ENCODE data around the gene FURIN. TPM values are rescaled to one million over a fixed set of nuclear protein-coding genes. Genes with fewer than 3 reads are reported as not detected.
A peak's percentile ranks its signal among the peaks of the same experiment; 100 is the strongest.
"Not testable (repeated sequence)": the region's sequence is repeated elsewhere in the genome, so short reads cannot be mapped to it uniquely, and the experiment has no call there.

FURIN gene
- total RNA-seq, 1 experiment from 2014 or later: 92.8 TPM

- Histone ChIP-seq H3K27ac (peak overlapping the region; percentile 95), H3K36me3 (peaks cover 30% of the 10 kb centered on the region), H3K9me3 (replicated peaks) (no peaks in the 10 kb centered on the region), H3K4me3 (no peak overlapping the region; the same call in 1 of the 2 replicates), H3K27me3 (replicated peaks) (no peaks in the 10 kb centered on the region), H3K4me1 (replicated peaks) (peaks cover 69% of the 10 kb centered on the region)
- peak; percentile 98 for DNase-seq (ENCODE audit: low read depth in 1 of 2, low spot score in 2 of 2)
Observed at GRCh38 chr15:90869601-90870353, 1.4 kb downstream of the FURIN start.

- Histone ChIP-seq H3K9me3 (replicated peaks) (no peaks in the 10 kb centered on the region), H3K36me3 (peaks cover 35% of the 10 kb centered on the region), H3K27me3 (replicated peaks) (no peaks in the 10 kb centered on the region), H3K4me1 (replicated peaks) (peaks cover 69% of the 10 kb centered on the region), H3K4me3 (peak overlapping the region; percentile 80), H3K27ac (peak overlapping the region; percentile 95)
- peak in 1 of 2 experiments; percentile 76 for DNase-seq (ENCODE audit: low read depth in 1 of 2, low spot score in 2 of 2)
Observed at GRCh38 chr15:90870354-90871138, 2.2 kb downstream of the FURIN start.

DNA sequence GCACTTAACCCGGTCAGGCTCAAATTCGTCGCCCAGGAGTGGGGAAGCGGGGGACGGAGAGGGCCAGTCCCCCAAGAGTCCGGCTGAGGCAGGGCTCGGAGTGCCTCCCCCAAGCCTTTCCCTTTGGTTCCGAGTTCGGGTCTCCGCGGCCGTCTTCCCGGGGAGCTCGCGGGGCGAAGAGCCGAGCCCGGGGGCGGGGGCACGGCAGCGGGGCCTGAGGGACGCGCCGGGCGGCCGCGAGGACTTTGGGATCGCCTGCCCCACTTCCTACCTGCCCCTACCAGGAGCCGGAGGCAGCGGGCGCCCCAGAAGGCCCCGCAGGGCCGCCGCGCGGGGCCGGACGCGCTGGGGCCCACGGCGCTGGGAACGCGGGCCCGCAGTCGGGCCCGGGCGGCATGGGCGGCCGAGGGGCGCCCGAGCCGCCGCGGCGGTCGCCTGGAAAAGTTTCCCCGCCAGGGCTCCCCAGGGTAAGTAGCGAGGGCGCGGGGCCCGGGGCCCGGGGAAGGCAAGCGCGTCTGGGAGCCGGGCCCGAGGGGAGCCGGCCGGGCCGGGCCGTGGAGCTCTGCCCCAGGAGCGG lies 2.8 kb downstream of the FURIN start:
- H3K9me3 ChIP-seq (replicated peaks): no peaks in the 10 kb centered on the region
- H3K27ac ChIP-seq: peak overlapping the region; percentile 95
- peak overlapping the region; percentile 80 for H3K4me3 ChIP-seq
- H3K4me1 ChIP-seq (replicated peaks): peaks cover 69% of the 10 kb centered on the region
- no peak for DNase-seq (ENCODE audit: low read depth in 1 of 2, low spot score in 2 of 2)
- no peaks in the 10 kb centered on the region for H3K27me3 ChIP-seq (replicated peaks)
- H3K36me3 ChIP-seq: peaks cover 42% of the 10 kb centered on the region

DNA sequence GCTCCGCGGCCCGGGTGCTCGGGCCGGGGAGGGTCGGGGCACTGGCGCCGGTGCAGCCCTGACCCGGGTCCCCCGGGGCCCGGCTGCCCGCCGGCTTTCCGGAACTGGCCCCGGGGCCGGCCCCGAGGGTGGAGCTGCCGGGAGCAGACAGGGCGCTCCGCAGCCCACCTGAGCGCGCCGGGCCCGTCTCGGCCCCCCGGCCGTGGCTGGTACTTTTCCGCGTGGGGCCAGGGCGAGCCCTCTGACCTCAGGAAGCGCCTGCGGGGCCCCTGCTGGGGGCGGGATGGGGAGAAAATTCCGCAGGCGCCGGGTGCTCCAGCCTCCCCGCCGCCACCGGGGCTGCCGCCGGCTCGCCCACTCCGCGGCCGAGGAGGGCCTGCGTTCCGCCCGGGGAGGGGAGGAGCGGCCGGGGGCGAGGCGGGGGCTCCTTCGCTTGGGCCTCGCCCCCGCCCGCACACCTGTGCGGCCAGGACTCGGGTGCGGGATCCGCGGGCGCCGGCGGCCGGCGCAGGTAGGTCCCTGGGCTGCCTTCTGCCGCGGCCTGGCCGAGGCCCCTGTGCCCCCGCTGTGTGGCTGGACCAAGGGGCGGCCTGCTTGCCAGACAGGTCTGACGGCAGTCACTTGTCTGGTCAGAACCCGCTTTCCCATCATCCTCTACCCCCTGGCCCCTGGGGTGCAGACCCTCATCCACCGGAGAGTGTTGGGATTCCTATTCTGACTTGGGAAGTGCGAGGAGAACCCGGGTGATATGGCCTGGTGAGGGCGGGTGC lies 3.5 kb downstream of the FURIN start:
- Histone ChIP-seq H3K27me3 (replicated peaks) (no peaks in the 10 kb centered on the region), H3K4me1 (replicated peaks) (peaks cover 69% of the 10 kb centered on the region), H3K4me3 (peak overlapping the region; percentile 80), H3K9me3 (replicated peaks) (no peaks in the 10 kb centered on the region), H3K36me3 (peaks cover 49% of the 10 kb centered on the region), H3K27ac (peak overlapping the region; percentile 95)
- DNase-seq (ENCODE audit: low read depth in 1 of 2, low spot score in 2 of 2): peak in 1 of 2 experiments; percentile 56

DNA sequence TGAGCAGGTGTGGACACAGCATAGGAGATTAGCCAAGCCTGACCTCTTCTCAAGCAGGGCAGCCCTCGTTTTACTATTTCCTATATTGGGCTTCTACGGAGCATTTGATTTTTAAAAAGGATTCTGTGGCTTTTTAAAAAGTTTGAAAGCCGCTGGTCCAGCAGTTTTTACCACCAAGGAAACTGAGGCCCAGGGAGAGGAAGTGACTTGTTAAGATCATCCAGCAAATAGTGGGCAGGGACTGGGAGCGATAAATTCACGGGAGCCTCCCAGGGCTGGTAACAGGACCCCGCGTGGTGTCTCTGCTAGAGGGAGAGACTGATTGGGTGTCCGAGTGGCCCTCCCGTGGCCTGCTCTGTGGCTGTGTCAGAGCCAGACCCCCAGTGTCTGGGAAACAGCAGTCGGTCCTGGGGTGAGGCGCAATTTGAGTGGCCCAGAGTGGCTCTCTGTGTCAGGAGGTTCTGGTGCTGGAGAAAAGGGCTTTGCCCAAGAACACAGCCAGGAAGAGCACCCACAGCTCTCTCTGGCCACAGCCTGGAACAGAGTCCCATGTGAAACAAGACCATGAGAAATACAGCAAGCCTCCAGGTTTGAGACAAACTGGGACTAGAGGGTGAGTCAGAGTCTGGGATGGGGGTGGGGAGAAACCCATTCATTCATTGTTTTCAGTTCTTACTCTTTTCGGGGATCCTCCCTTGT lies 4.2 kb downstream of the FURIN start:
- Histone ChIP-seq H3K4me3 (peak overlapping the region; percentile 80), H3K9me3 (replicated peaks) (no peaks in the 10 kb centered on the region), H3K27ac (peak overlapping the region; percentile 95), H3K27me3 (replicated peaks) (no peaks in the 10 kb centered on the region), H3K36me3 (peaks cover 56% of the 10 kb centered on the region), H3K4me1 (replicated peaks) (peaks cover 62% of the 10 kb centered on the region)
- DNase-seq (ENCODE audit: low read depth in 1 of 2, low spot score in 2 of 2): peak; percentile 80 to 90

- peak overlapping the region; percentile 80 for H3K4me3 ChIP-seq
- no peak for DNase-seq (ENCODE audit: low read depth in 1 of 2, low spot score in 2 of 2)
- H3K27me3 ChIP-seq (replicated peaks): no peaks in the 10 kb centered on the region
- peaks cover 65% of the 10 kb centered on the region for H3K36me3 ChIP-seq
- peaks cover 52% of the 10 kb centered on the region for H3K4me1 ChIP-seq (replicated peaks)
- no peaks in the 10 kb centered on the region for H3K9me3 ChIP-seq (replicated peaks)
- H3K27ac ChIP-seq: peak overlapping the region; percentile 95
Observed at GRCh38 chr15:90873488-90873997, 5.2 kb downstream of the FURIN start.

- Histone ChIP-seq H3K9me3 (replicated peaks) (no peaks in the 10 kb centered on the region), H3K4me3 (no peak overlapping the region), H3K27ac (no peak overlapping the region), H3K4me1 (replicated peaks) (peaks cover 47% of the 10 kb centered on the region), H3K27me3 (replicated peaks) (no peaks in the 10 kb centered on the region), H3K36me3 (peaks cover 71% of the 10 kb centered on the region)
- no peak for DNase-seq (ENCODE audit: low read depth in 1 of 2, low spot score in 2 of 2)
Observed at GRCh38 chr15:90873998-90874605, 5.7 kb downstream of the FURIN start.

DNA sequence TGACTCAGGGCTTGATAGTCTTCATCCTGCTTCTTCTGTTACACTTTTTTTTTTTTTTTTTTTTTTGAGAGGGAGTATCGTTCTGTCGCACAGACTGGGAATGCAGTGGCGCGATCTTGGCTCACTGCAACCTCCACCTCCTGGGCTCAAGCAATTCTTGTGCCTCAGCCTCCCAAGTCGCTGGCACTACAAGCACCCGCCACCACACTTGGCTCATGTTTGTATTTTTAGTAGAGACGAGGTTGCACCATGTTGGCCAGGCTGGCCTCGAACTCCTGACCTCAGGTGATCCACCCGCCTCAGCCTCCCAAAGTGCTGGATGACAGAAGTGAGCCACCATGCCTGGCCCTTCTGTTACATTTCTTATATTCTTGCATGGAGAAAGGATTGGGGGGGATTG lies 6.6 kb downstream of the FURIN start:
- H3K9me3 ChIP-seq (replicated peaks); H3K27ac ChIP-seq; H3K27me3 ChIP-seq (replicated peaks): not testable (repeated sequence)

DNA sequence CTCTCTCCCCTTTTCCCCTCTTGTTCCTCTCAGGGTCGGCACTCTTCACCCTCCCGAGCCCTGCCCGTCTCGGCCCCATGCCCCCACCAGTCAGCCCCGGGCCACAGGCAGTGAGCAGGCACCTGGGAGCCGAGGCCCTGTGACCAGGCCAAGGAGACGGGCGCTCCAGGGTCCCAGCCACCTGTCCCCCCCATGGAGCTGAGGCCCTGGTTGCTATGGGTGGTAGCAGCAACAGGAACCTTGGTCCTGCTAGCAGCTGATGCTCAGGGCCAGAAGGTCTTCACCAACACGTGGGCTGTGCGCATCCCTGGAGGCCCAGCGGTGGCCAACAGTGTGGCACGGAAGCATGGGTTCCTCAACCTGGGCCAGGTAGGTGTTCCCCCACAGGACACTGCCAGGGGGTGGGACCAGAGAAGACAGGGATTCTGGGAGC lies 7.2 kb downstream of the FURIN start:
- H3K36me3 ChIP-seq: peaks cover 85% of the 10 kb centered on the region
- no peaks in the 10 kb centered on the region for H3K27me3 ChIP-seq (replicated peaks)
- no peak overlapping the region for H3K4me3 ChIP-seq
- no peaks in the 10 kb centered on the region for H3K9me3 ChIP-seq (replicated peaks)
- no peak for DNase-seq (ENCODE audit: low read depth in 1 of 2, low spot score in 2 of 2)
- peaks cover 34% of the 10 kb centered on the region for H3K4me1 ChIP-seq (replicated peaks)
- H3K27ac ChIP-seq: no peak overlapping the region

More for the DNA sequence above, 6.6 kb downstream of the FURIN start:
- H3K4me3 ChIP-seq; DNase-seq (ENCODE audit: low read depth in 1 of 2, low spot score in 2 of 2): not testable (repeated sequence)
- H3K36me3 ChIP-seq: peaks cover 79% of the 10 kb centered on the region
- H3K4me1 ChIP-seq (replicated peaks): peaks cover 40% of the 10 kb centered on the region

DNA sequence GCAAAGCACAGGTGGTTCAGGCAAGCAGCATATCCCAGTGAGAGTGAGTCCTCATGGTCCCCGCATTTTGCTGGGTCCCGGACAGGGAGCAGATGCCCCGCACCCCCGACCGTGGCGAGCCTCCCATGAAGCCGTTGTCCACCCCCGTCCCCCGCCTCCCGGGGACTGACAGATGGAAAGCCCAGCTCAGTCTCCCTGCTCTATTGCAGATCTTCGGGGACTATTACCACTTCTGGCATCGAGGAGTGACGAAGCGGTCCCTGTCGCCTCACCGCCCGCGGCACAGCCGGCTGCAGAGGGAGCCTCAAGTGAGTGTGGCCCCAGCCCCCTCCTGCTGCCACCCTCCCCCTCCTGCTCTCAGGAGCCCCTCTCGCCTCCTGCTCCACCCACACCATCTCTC lies 7.7 kb downstream of the FURIN start:
- no peak for DNase-seq (ENCODE audit: low read depth in 1 of 2, low spot score in 2 of 2)
- H3K36me3 ChIP-seq: peaks cover 90% of the 10 kb centered on the region
- H3K27ac ChIP-seq: no peak overlapping the region
- peaks cover 29% of the 10 kb centered on the region for H3K4me1 ChIP-seq (replicated peaks)
- no peak overlapping the region for H3K4me3 ChIP-seq
- H3K27me3 ChIP-seq (replicated peaks): no peaks in the 10 kb centered on the region
- no peaks in the 10 kb centered on the region for H3K9me3 ChIP-seq (replicated peaks)

DNA sequence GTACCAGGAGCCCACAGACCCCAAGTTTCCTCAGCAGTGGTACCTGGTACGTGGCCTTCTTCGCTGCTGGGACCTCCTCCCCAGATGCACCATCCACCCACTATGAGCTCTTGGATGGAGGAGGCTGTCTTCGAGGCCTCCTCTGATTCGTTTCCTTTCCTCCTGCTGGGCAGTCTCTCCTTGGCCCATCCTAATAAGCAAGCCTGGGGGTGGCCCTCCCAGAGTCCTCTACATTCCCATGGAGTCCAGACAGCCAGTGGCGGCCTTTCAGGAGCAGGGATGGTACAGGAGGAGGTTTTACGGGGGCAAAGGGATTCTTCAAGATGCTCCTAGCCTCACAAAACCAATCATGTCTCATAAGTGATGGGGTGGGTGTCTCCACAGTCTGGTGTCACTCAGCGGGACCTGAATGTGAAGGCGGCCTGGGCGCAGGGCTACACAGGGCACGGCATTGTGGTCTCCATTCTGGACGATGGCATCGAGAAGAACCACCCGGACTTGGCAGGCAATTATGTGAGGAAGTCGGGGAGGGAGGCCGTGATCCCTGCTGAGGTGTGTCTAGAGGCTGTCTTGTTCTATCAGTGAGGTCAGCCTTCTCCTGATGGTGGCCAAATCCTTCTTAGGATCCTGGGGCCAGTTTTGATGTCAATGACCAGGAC lies 8.3 kb downstream of the FURIN start:
- no peak overlapping the region for H3K4me3 ChIP-seq
- peaks cover 94% of the 10 kb centered on the region for H3K36me3 ChIP-seq
- no peak for DNase-seq (ENCODE audit: low read depth in 1 of 2, low spot score in 2 of 2)
- no peaks in the 10 kb centered on the region for H3K9me3 ChIP-seq (replicated peaks)
- no peak overlapping the region for H3K27ac ChIP-seq
- H3K27me3 ChIP-seq (replicated peaks): no peaks in the 10 kb centered on the region
- peaks cover 28% of the 10 kb centered on the region for H3K4me1 ChIP-seq (replicated peaks)

DNA sequence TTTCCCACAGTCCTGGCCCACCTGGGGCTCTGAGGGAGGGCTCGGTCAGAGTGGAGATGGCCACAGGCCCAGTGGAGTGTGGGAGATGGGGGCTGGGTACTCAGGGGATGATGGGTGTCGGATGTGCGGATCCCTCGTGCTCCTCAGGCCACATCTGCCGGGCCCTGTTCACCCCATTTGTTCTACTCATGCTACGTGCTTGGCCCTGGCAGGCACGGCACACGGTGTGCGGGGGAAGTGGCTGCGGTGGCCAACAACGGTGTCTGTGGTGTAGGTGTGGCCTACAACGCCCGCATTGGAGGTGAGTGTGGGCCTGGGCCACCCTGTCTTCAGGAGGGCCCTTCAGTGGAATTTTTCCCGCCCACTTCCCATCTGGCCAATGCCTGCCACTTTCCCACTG lies 8.9 kb downstream of the FURIN start:
- DNase-seq (ENCODE audit: low read depth in 1 of 2, low spot score in 2 of 2): no peak
- H3K27ac ChIP-seq: no peak overlapping the region
- no peak overlapping the region for H3K4me3 ChIP-seq
- peaks cover 95% of the 10 kb centered on the region for H3K36me3 ChIP-seq
- peaks cover 23% of the 10 kb centered on the region for H3K4me1 ChIP-seq (replicated peaks)
- H3K27me3 ChIP-seq (replicated peaks): no peaks in the 10 kb centered on the region
- H3K9me3 ChIP-seq (replicated peaks): no peaks in the 10 kb centered on the region

All from SJSA1 (cell line).